ENCODE measurements around the gene SLC19A2. TPM values are rescaled to one million over a fixed set of nuclear protein-coding genes. Genes with fewer than 3 reads are reported as not detected.

The SLC19A2 gene
- total and polyA plus RNA-seq, 2 of the 13 experiments (the other 11 are each of a cell fraction or from before 2014, with no cell fraction given) = 30.4 to 56.0 TPM

DNA sequence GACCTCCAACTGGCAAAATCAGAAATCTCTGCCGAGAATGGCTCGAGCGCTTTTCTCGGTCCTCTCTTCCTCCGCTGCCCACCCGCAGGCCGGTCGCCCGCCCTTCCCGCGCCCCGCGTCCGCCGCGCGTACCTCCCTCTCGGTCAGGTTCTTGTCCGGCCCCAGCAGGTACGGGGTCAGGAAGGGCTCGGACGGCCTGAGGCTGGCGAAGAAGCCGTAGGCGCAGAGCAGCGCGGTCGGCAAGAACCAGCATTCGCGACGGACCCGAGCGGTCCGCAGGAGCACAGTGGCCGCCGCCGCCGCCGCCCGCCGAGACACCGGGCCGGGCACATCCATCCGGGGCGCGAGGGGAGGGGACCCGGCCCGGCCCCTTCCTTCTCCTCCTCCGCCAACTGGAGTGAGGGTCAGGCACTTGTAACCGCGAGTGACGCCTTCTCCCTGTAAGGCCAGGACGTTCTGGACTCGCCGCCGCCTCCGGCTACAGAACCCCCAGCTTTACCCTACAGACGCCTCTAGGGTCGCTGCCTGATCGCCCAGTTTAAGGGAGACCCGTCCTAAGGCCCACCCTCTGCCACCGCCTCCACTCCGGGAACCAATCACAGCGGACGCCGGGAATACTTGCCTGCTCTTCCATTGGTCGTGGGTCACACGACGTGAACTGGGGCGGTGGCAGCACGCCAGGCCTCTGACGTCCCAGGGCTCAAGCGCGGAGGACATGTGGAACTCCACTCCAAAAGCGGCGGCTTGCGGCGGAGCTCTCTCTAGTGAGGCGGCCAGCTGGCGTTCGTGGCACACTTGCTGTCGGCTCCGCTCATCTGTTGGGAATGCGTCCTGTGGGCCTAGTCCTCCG lies at the start of gene SLC19A2 (continued):
- TF ChIP-seq, protein P1, sequence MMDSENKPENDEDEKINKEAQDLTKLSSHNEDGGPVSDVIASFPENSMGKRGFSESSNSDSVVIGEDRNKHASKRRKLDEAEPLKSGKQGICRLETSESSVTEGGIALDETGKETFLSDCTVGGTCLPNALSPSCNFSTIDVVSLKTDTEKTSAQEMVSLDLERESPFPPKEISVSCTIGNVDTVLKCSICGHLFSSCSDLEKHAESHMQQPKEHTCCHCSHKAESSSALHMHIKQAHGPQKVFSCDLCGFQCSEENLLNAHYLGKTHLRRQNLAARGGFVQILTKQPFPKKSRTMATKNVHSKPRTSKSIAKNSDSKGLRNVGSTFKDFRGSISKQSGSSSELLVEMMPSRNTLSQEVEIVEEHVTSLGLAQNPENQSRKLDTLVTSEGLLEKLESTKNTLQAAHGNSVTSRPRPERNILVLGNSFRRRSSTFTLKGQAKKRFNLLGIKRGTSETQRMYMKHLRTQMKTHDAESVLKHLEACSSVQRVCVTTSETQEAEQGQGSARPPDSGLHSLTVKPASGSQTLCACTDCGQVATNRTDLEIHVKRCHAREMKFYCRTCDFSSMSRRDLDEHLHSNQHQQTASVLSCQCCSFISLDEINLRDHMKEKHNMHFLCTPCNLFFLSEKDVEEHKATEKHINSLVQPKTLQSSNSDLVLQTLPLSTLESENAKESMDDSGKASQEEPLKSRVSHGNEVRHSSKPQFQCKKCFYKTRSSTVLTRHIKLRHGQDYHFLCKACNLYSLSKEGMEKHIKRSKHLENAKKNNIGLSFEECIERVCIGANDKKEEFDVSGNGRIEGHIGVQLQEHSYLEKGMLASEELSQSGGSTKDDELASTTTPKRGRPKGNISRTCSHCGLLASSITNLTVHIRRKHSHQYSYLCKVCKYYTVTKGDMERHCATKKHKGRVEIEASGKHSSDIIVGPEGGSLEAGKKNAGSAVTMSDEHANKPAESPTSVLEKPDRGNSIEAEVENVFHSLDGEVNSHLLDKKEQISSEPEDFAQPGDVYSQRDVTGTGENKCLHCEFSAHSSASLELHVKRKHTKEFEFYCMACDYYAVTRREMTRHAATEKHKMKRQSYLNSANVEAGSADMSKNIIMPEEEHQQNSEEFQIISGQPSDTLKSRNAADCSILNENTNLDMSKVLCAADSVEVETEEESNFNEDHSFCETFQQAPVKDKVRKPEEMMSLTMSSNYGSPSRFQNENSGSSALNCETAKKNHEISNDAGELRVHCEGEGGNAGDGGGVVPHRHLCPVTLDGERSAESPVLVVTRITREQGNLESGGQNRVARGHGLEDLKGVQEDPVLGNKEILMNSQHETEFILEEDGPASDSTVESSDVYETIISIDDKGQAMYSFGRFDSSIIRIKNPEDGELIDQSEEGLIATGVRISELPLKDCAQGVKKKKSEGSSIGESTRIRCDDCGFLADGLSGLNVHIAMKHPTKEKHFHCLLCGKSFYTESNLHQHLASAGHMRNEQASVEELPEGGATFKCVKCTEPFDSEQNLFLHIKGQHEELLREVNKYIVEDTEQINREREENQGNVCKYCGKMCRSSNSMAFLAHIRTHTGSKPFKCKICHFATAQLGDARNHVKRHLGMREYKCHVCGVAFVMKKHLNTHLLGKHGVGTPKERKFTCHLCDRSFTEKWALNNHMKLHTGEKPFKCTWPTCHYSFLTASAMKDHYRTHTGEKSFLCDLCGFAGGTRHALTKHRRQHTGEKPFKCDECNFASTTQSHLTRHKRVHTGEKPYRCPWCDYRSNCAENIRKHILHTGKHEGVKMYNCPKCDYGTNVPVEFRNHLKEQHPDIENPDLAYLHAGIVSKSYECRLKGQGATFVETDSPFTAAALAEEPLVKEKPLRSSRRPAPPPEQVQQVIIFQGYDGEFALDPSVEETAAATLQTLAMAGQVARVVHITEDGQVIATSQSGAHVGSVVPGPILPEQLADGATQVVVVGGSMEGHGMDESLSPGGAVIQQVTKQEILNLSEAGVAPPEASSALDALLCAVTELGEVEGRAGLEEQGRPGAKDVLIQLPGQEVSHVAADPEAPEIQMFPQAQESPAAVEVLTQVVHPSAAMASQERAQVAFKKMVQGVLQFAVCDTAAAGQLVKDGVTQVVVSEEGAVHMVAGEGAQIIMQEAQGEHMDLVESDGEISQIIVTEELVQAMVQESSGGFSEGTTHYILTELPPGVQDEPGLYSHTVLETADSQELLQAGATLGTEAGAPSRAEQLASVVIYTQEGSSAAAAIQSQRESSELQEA (CRISPR knock-in tag; IDR thresholded peaks at IDR 0.05; ENCODE audit: not compliant biosample characterization) = peak; percentile 53
- TF ChIP-seq ZNF430 (CRISPR knock-in tag; IDR thresholded peaks at IDR 0.05) = peak; percentile 83
- TF ChIP-seq, protein P2, sequence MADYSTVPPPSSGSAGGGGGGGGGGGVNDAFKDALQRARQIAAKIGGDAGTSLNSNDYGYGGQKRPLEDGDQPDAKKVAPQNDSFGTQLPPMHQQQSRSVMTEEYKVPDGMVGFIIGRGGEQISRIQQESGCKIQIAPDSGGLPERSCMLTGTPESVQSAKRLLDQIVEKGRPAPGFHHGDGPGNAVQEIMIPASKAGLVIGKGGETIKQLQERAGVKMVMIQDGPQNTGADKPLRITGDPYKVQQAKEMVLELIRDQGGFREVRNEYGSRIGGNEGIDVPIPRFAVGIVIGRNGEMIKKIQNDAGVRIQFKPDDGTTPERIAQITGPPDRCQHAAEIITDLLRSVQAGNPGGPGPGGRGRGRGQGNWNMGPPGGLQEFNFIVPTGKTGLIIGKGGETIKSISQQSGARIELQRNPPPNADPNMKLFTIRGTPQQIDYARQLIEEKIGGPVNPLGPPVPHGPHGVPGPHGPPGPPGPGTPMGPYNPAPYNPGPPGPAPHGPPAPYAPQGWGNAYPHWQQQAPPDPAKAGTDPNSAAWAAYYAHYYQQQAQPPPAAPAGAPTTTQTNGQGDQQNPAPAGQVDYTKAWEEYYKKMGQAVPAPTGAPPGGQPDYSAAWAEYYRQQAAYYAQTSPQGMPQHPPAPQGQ (CRISPR knock-in tag; IDR thresholded peaks at IDR 0.05; ENCODE audit: borderline replicate concordance) = no peak
- no peak for TF ChIP-seq THYN1 (CRISPR knock-in tag; IDR thresholded peaks at IDR 0.05; ENCODE audit: borderline replicate concordance, low read depth)
- TF ChIP-seq SNAI1 (CRISPR knock-in tag; IDR thresholded peaks at IDR 0.05; ENCODE audit: borderline replicate concordance) = 0 out of 2 replicates have a peak, but pooled peaks have one; percentile 42
- TF ChIP-seq, protein P3, sequence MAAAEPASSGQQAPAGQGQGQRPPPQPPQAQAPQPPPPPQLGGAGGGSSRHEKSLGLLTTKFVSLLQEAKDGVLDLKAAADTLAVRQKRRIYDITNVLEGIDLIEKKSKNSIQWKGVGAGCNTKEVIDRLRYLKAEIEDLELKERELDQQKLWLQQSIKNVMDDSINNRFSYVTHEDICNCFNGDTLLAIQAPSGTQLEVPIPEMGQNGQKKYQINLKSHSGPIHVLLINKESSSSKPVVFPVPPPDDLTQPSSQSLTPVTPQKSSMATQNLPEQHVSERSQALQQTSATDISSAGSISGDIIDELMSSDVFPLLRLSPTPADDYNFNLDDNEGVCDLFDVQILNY (CRISPR knock-in tag; conservative IDR thresholded peaks at IDR 0.05) = no peak
- no peak for TF ChIP-seq ZNF7 (CRISPR knock-in tag; IDR thresholded peaks at IDR 0.05)
- TF ChIP-seq KLF13 (CRISPR knock-in tag; IDR thresholded peaks at IDR 0.05) = no peak
- TF ChIP-seq ZC3H4 (CRISPR knock-in tag; IDR thresholded peaks at IDR 0.05; ENCODE audit: borderline replicate concordance) = 0 out of 2 replicates have a peak, but pooled peaks have one; percentile 39
- peak; percentile 57 for TF ChIP-seq TAF15 (IDR thresholded peaks at IDR 0.05; ENCODE audit: low read depth, low read length, poor library complexity, severe bottlenecking)
- 0 out of 2 replicates have a peak, but pooled peaks have one; percentile 69 for TF ChIP-seq ZFP82 (CRISPR knock-in tag; IDR thresholded peaks at IDR 0.05; ENCODE audit: borderline replicate concordance)
- TF ChIP-seq ZNF446 (CRISPR knock-in tag; IDR thresholded peaks at IDR 0.05) = no peak; the same call in none of the 2 replicates
- no peak for TF ChIP-seq ZNF260 (CRISPR knock-in tag; IDR thresholded peaks at IDR 0.05; ENCODE audit: borderline replicate concordance, low read depth)
- peak; percentile 92 for TF ChIP-seq TAF1 (CRISPR knock-in tag; IDR thresholded peaks at IDR 0.05)
- no peak for TF ChIP-seq FOXK1 (CRISPR knock-in tag; IDR thresholded peaks at IDR 0.05; ENCODE audit: borderline replicate concordance, low read depth)
- peak; percentile 85; the same call in 1 of the 2 replicates for TF ChIP-seq HES4 (CRISPR knock-in tag; IDR thresholded peaks at IDR 0.05; ENCODE audit: borderline replicate concordance)
- TF ChIP-seq RCOR2 (CRISPR knock-in tag; IDR thresholded peaks at IDR 0.05) = no peak

Measured in HepG2 (cell line).